Activated CD4-positive, alpha-beta T cell treated with anti-CD3 and anti-CD28 coated beads, Interleukin-2, amount 50 U/mL, for 1 hour (primary cell): Measurements from ENCODE around the gene EPHB2.

Experiments used
- DNase-seq: peaks from one replicate; pipeline ENCODE4 v3.0.0-alpha.2; 2020

The EPHB2 gene

DNA sequence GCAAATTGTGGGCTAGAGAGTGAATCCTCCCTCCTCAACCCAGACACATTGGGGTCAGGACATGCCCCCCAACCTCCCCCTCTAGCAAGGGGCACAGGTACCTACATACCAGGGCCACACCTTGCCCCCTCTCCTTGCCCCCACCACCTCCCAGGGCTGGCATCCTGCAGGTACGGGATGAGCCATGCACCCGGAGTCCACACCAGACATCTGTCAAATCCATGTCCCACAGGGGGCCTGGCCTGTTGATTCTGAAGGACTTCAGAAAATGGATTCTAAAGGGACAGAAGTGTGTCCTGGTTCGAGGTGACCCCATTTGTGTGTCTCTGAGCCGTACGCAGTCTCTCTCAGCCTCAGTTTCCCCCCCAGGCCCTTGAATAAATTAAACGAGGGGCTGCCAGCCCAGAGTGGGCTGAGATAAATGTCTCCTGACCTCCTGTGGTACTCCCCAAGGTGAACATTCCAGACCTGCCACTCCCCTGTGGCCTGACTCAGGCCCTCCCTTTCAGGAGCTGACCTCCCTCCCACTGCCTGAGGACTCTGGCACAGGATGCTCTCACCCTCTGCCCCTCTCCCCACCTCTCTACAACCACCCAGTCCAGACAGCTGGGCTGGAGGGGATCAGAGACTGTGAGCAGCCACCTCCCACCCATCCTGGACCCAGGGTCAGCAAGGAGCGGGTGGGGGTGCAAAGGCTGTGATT, 94.5 kb downstream of the EPHB2 start:
- DNase-seq = no peak

DNA sequence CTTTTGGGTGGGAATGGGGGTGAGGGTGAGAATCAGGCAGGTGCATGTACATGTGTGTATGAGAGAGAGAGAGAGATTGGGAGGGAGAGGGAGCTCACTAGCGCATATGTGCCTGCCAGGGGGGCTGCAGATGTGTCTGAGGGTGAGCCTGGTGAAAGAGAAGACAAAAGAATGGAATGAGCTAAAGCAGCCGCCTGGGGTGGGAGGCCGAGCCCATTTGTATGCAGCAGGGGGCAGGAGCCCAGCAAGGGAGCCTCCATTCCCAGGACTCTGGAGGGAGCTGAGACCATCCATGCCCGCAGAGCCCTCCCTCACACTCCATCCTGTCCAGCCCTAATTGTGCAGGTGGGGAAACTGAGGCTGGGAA, 95.0 kb downstream of the EPHB2 start:
- no peak for DNase-seq

DNA sequence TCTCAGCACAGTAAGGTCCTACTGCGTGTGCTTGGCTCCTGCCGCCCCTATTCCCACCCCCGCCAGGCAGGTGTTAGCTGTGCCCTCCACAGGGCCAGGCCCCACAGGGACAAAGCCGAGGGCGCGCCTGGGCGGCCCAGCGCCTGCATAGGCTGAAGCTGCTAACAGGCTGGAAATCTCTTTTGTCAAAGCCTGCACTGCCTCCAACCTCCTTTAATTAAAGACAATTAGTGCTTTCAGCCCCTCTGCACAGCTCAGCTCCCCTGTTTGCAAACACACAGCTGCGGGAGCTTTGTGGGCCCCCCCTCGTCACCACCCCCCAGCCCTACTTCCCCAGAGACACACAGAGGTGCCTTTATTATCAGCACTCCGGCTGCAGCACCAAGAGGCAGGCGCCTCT, 95.9 kb downstream of the EPHB2 start:
- no peak for DNase-seq

DNA sequence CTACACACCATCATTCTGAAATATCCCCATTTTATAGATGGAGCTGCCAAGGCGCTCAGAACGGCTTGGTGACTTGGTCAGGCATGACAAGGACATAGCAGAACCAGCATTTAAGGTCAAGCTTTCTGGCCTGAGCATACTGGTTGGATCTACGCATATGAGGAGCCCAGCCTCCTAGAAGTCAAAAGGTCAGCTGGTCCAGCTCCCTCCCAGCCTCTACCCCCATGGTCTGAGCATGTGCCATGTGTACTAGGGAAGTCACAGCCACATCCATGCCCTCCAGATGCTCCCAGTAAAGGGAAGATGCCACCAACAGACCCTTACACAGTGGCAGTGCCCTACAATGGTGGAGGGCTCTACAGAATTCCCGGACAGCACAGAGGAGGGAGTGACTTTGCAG, 96.7 kb downstream of the EPHB2 start:
- DNase-seq = no peak

DNA sequence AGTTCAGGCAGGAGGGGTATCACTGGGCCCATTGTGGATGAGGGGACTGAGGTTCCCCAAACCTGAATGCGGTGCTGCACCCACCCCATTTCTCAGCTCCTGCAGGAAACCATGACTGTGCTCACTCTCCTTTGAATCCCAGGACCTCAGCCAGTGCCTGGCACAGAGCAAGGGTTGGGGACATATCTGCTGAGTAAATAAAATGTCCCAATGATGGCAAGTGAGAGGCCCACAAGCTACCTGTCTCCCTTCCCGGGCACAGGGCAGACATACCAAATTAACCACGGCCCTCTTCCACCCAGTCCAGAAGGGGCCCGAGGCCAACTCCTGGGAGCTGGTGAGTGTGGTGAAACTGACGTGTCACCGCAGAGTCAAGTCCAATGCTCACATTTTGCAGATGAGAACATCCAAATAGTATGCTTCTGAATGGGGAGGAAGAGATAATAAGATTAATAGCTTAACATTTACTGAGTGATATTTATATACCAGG, 97.6 kb downstream of the EPHB2 start:
- no peak for DNase-seq

DNA sequence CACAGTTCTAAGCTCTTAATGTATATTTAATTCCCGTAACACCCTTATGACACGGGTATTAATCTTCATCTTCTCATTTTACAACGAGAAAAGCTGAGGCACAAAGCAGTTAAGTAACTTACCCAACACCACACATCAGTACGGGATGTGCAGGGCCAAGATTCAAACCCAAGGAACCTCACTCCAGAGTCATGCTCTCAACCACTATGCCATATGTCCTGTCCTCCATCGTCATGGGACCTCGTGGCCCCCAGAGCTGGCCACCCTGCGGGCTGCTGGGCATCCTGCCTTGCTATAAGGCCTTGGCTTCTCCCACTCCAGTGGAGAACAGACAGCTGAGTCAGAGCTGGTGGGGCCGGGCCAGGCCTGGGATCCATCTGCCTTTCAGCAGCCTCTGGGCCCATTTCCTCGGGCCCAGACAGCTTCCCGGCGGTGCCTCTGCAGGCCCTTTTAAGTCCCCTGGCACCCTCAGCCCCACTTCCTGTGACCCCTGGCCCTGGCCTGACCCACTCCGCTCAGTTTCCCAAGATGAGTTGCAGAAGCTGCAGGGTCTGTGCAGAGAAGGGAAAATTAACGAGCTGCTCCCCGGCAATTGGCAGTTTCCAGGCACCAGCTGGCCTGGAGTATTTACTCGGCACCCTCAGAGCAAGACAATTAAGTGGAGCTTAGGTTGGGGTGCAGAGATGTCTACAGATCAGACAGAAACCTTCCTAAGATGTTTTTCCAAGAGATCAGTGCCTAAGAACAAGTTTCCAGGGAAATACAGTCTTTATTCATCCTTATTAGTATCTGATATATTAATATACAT, 98.2 kb downstream of the EPHB2 start:
- DNase-seq = no peak

DNA sequence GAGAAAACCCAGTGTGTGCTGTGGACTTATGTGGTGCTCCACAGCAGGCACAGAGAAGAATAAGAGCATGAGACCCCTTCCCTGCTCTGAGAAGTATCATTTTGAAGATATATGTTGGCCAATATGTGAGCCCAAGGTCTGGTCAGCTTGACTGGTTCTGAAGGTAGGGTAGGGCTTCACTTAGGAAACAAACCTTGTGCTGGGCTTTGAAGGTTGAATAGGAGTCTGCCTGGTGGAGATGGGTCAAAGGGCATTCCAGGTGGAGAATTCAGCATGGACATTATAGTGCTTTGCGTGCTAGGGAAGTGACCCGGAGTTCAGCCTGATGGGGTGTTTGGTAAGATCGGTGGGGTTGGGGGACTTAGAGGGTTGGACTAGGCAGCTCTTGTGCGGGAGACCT, 99.1 kb downstream of the EPHB2 start:
- no peak for DNase-seq

DNA sequence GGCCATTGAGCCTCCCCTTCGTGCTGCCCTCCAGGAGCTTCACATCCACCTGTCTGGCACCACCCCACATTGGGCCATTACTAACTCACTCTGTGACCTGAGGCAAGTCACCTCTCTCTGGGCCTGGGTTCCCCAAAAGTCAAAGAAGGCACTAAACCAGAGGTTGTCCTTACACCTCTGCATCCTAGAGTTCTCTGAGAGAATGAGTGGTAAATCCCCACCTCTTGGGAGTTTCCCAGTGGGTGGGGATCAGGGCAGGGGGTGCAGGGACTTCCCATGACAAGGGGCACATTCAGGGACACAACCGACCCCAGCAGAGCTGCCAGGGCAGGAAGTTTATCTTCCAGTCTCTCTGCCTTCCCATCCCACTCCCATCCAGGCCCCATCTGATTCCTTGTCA, 99.7 kb downstream of the EPHB2 start:
- no peak for DNase-seq

DNA sequence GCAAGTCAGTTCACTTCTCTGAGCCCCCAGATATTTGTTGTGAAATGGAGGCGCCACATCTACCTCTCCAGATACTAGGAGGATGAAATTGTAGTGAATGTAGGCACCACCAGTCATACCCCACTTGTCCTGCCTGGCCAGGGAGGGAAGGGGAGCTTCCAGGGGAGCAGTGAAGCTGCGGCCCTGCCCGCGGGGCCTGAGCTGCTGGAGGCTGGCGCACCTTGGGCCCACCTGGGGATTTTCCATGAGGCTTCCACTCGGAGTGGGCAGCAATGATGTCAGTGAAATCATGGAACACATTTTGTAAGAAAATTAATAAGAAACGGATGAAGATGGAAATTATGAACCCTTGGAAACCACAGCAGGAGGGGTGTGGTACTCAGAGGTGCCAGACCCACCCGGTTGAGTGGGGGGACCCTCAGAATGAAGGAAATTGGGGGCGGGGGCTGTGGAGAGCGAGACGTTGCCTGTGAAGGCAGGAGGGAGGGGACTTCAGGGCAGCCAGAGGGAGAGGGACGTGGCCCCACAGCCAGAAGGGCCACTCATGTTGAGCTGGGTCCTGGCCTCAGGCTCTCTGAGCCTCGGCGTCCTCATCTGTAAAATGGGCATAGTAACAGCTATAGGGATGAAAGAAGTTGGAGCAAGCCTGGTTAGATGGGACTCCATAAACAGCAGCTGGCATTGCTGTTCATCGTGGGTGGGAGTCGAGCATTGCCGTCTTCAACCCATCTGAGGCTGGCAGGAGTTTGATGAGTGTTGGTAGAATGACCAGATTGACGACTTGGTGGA, 101.6 kb downstream of the EPHB2 start:
- DNase-seq = no peak

DNA sequence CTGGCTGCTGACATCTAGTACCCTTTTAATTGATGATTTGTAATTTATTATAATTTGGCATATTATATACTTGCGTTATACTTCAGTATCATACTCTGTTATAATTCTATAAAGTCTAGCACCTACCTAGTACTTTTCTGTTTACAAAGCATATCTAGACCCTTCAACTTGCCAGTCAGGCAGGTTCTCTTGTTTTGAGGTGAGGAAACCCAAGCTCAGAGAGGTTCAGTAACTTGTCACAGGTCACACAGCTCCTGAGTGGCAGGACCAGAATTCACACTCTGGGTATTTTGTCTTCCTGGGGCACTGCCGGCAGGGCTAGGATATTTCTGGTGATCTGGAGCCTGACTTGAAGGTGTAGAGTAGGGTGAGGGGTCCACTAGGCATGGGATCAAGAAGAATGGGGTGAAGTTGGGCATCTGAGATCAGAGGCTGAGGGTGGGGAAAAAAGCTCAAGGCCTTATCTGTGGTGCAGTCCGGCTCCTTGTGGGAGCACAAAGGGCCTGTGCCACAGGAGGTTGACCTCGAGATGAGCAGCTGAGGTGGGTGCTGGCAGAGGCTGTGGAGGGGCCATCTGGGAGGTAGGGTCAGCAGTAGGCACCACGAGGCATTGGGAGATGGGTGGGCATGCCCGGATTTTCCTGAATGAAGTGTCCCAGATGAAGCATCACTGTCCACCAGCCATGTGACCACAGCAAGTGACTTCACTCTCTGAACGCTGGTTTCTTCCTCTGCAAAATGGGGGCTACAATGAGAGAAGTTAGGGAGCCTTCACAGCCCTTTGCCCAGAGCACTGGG, 102.6 kb downstream of the EPHB2 start:
- DNase-seq = no peak

DNA sequence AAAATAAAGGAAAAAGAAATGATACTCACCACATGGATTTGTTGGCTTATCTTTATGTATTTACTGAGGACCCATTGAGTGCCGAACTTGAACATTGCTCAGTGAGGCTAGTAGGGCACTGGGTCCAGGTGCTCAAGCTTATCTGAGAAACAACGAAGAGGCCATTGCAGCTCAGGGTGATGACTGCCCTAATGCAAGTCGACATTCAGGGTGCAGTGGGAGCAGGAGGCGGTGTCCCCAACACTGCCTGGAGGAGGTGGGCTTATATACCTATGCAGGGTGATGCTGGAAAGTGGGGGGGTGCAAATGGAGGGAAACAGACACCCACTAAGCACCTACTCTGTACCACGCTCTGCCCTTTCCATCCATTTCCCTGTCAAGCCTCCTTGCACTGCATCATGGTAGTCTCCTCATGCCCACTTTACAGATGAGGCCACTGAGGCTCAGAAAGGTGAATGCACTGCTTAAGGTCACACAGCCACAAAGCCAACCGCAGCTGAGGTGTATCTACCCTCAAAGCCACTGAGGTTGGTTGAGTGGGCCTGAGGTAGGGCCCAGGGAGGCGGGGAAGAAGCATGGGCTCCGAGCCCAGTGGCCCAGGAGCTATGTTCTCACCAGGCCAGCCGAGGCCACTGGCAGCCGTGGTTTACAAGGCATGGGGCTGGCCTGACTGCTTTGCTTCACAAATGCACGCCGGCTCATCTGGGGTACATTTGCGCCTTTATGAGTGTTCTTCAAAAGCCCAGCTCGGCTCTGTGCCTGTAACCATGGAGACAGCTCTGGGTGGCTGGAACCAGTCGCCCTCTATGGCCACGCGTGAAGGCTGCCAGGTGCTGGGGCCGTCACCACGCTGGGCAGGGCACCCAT, 103.8 kb downstream of the EPHB2 start:
- DNase-seq = no peak

DNA sequence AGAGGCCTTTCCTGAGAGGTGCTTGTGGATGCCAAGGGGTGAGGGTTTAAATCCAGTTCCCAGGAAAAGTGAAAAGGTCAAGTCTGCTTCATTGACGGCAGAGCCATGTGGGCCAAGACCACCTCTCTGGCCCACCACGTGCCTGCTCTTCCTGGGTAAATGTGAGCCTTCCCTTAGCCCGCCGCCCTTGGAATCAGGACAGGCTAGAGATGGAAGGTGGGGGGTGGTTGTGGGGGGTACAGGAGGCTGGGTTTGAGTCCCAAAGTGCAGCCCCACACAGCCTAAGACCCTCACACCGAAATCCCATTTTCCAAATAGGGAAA, 104.4 kb downstream of the EPHB2 start:
- DNase-seq = no peak

DNA sequence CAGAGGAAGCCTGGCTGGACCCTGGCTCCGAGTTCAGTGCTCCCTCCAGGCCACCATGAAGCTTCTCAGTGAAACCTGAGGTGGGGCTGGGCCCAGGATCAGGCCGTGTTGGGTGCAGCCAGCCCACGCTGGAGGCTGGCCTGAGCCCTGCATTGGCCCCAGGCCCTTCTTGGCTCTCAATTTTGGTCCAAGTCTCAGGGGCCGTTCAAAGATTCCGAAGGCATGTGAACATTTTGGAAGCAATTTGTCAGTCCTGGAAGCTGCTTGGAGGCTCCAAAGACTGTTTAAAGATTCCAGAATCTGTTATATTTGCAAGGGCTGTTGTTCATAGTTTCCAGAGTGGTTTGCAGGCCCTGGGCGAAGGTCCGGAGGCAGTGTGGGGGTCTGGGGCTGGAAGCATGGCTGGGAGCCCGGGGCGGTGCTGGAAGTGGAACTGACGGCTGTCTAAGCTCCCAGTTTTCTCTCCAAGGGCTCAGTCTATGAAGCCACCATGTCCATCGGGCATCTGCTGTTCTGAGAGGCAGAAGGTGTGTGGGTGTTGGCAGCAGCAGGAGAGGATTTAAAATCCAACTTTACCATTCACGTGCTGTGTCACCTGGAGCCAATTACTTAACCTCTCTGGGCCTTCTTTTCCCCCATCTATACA, 104.9 kb downstream of the EPHB2 start:
- no peak for DNase-seq

DNA sequence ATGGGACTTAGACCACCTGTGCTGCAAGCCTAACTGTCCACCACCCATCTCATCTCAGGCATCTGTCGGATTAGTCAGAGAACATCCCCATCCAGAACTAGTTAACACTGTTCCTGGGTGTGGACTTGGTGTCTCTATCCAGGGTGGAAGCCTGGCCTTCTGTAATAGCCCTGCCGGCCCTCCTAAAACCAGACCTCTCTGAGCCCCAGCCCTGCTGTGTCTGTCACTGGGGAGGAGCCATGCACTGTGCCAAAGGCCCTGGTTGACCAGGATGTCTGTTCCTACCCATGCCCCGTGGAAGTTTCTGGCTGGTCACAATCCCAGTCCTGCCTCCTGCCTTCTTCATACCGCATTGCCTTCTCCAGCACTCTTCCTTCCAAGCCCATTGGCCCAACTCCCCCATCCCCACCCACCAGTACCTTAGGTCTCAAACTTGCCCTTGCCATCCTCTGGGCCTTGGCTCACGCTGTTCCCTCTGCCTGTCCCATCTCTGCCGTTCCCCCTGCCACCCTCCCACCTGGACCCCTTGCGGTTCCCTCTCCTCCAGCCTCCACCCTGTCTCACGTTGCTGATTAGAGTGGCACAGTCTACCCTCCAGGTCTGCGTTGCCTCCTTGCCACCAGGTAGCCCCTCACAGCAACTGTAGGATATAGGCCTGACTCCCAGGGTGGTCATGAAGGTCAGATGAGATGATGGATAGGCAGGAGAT, 105.6 kb downstream of the EPHB2 start:
- DNase-seq = no peak

DNA sequence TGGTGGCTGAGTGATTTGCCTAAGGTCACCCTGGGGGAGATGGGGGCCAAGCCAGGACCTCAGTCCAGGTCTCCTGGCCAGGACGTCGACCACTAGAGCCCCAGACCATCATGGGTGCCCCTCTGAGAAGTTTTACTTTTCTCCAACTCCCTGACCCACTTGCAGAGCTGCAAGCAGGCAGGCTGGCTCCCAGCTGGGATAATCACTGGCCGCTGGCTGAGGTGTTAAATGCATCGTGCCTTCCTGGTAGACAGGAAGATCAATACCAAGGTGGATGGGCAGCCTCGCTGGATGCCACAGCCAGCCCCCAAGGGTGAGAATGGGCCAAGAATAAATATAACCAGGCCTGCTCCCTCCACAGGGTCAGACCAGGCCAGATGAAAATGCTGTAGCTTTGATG, 106.2 kb downstream of the EPHB2 start:
- no peak for DNase-seq

DNA sequence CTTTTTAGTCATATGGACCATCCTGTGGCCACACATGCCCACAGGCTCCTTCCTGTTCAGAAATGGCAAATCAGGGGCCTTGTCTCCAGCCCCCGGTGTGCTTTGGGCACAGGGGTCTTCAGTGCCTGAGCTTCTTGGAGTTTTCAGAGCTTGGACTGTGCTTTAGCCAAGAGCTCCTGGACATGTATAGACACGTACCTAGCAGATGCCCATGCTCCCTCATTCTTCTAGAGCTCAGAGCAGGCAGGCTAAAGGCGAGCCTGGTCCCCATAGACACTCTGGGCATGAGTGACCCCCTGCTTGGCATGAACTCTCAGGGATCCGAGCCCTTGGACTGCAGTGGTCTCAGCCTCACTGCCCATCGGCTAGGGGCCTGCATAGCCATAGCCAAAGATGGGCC, 106.8 kb downstream of the EPHB2 start:
- DNase-seq = no peak

DNA sequence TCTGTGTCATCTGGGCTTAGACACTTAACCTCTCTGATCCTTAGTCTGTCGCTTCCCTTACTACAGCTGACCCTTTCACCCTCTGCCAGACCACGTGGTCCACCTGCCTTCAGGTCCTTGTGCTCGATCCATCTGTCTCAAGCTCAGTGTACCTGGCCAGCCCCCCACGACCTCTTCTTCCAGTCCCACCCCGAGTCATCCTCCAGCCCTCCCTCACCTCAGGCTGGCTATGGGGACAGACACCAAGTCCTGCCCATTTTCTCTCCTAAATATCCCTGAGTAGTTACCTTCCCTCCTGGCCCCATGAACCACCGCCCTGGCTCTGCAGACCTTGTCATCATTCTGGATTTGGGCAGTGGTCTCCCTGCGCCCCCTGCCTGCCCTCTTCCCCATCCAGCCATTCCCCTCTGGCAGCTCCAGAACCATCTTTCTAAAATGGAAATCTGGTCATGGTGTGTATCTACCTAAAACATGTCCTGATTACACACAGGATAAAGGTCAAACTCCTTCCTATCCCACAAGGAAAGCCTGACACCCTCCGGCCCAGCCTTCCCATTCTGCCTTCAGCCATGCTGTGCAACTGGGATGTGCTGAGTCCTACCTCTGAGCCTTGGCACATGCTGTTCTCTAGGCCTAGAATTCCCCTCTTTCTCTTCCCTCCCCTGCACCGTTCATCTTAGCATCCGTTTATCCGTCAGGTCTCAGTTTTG, 107.6 kb downstream of the EPHB2 start:
- no peak for DNase-seq

DNA sequence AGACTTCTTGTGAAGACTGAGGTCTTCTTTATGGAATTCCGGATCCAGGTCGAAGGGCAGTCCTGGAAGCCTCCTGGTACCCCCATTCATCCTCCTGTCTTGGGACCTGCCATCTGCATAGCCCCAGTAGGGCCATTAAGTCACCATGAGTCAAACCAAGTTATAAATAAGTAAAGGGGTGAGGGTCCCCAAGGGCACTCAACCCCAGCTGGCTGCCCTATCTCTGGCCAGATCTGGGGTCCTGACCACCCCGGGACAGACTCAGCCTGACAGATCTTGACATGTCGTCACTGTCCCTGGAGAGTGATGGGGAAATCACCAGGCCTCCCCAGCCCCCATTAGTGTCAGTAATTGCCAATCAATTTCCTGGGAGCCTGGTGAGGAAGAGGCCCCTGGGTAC, 108.7 kb downstream of the EPHB2 start:
- DNase-seq = no peak

DNA sequence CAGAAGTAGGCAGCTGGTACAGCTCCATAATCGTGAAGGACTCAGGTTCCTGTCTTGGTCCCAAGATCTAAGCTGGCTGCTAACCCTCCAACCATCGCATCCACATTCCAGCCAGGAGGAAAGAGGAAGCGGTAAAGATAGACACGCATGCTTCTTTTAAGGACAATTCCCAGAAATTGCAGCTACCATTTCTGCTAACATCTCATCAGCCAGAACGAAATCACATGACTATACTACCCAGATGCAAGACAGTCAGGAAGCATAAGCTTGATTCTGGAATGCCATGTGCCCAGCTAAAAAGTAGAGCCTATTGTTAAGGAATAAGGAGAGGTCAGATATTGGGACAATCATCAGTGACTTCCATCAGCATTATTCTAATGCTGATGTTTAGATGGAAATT, 110.4 kb downstream of the EPHB2 start:
- no peak for DNase-seq

DNA sequence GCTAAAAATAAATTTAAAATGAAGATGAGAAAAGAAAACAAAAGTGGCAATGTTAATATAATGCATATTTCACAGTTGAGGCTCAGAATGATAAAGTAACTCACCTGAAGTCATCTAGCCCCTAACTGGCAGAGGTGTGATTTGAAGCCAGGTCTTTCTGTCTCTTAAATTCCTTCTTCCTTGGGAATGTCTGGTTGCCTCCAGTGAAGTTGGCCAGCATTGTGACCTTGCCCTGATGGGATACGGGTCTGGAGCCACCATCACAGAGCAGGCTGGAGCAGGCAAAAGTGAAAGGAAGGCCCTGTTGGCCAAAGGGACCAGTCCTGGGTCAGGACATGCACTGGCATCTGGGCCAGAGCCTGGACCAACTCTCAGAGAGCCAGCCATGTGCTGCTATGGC, 111.7 kb downstream of the EPHB2 start:
- no peak for DNase-seq
